ENCODE measurements around the gene HOMER2. TPM values are rescaled to one million over a fixed set of nuclear protein-coding genes. Genes with fewer than 3 reads are reported as not detected.

The HOMER2 gene
- total RNA-seq, 1 donor from 2014 or later = 48.5 TPM

DNA sequence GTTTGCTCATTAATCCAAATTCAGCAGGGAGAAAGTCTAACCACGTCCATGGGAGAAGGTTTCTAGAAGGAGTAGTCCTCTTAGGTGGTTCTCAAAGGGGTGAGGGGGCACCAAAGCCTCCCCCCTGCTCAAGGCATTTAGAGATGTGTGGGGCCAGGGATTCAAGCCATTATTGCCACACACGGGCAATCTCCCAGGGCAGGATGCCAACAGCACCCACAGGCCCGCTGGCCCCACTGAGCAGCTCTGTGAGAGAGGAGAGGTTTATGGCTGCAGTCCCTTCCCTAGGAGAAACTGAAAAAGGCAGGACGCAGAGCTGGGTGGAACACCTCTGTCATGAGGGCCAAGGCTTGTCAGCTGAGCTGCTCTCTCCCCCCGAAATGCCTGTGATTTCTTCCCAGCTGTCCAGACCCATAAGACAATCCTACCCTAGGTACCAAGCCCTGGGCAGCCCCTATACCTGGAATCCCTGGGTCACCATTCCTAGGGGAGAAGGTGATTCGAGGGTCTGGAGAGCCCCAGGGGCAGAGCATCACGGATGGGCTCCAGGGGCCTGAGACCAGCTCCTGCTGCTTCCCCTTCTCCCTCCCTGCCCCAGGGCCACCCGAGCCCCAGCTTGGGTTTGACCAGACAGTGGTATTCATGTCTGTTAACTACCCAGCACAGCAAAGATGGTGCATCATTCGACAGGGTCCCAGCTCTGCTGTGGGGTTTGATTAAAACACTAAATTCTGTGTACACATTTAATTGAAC is 104.1 kb downstream of the HOMER2 start:
- peaks cover 14% of the 10 kb centered on the region for H3K36me3 ChIP-seq
- no peaks in the 10 kb centered on the region for H3K9me3 ChIP-seq (replicated peaks)
- peaks cover 15% of the 10 kb centered on the region for H3K4me1 ChIP-seq
- TF ChIP-seq, protein P1, sequence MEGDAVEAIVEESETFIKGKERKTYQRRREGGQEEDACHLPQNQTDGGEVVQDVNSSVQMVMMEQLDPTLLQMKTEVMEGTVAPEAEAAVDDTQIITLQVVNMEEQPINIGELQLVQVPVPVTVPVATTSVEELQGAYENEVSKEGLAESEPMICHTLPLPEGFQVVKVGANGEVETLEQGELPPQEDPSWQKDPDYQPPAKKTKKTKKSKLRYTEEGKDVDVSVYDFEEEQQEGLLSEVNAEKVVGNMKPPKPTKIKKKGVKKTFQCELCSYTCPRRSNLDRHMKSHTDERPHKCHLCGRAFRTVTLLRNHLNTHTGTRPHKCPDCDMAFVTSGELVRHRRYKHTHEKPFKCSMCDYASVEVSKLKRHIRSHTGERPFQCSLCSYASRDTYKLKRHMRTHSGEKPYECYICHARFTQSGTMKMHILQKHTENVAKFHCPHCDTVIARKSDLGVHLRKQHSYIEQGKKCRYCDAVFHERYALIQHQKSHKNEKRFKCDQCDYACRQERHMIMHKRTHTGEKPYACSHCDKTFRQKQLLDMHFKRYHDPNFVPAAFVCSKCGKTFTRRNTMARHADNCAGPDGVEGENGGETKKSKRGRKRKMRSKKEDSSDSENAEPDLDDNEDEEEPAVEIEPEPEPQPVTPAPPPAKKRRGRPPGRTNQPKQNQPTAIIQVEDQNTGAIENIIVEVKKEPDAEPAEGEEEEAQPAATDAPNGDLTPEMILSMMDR (IDR thresholded peaks at IDR 0.05; ENCODE audit: borderline replicate concordance) = no peak
- no peak for DNase-seq
- no peak overlapping the region for H3K4me3 ChIP-seq
- no peak overlapping the region for H3K27ac ChIP-seq (replicated peaks)
- intact Hi-C loops (cut with micrococcal nuclease) = no loop called here
- H3K27me3 ChIP-seq (ENCODE audit: low read depth) = no peaks in the 10 kb centered on the region

DNA sequence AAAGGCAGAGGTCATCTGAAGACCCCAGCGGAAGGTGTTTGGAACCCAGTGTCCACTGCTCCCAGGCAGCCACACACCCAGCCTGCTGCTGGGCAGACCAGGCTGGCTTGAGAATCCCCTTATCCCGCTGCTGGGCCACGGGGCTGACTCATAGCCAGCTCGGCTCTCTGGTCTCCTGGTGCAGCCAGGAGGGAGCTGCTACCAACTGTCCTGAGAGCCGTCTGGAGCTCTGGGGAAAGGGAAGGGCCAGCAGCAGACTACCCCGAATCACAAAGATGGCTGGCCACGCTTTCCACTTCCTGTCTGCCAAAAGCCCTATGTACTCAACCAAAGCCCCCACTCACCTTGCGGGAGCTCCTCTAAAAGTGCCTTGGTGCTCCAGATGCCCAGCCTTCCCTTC is 104.8 kb downstream of the HOMER2 start:
- no peak for DNase-seq
- H3K4me1 ChIP-seq = peaks cover 15% of the 10 kb centered on the region
- H3K36me3 ChIP-seq = peaks cover 14% of the 10 kb centered on the region
- TF ChIP-seq, protein P1 (IDR thresholded peaks at IDR 0.05; ENCODE audit: borderline replicate concordance) = no peak
- H3K9me3 ChIP-seq (replicated peaks) = no peaks in the 10 kb centered on the region
- H3K4me3 ChIP-seq = no peak overlapping the region
- intact Hi-C loops (cut with micrococcal nuclease) = no loop called here
- no peak overlapping the region for H3K27ac ChIP-seq (replicated peaks)
- H3K27me3 ChIP-seq (ENCODE audit: low read depth) = no peaks in the 10 kb centered on the region

DNA sequence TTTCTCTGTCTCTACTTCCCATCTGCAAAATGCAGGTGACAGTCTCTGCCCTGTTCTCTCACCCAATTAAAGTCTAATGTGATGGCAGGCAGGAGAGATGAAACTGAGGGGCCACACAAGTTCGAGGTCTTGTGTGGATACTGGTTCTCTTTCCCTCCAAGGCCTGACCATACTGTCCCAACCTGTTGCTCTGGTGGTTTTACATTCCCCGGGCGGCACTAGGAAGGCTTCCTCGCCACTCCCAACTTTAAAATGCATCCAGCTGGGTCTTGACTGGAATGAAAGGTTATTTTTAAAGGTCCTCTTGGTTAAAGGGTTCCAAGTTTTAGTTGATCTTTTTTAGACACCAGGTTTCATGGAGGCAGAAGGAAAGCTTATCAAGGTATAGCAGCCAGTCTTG is 105.9 kb downstream of the HOMER2 start:
- no peaks in the 10 kb centered on the region for H3K27me3 ChIP-seq (ENCODE audit: low read depth)
- intact Hi-C loops (cut with micrococcal nuclease) = no loop called here

DNA sequence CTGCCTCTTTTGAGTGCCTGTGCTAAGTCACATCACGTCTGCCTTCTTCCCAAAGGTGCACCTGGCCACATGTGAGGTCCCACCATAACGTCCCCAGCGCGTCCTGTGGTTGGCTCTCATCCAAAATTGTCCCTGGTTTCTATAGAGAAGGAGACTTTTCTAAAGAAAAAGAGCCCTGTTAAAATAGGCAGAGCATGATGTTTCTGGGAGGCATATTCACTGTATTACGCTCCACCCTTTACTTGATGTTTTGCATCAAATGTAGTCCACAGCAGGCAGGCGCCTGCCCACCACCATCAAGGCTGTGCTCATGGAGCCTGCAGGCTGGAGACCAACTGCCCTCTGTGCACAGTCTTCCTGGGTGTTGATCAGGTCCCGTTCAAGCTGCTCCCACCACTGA is 106.8 kb downstream of the HOMER2 start:
- no peak overlapping the region for H3K4me3 ChIP-seq
- H3K36me3 ChIP-seq = peaks cover 4% of the 10 kb centered on the region
- H3K9me3 ChIP-seq (replicated peaks) = no peaks in the 10 kb centered on the region
- DNase-seq = no peak
- H3K27ac ChIP-seq (replicated peaks) = no peak overlapping the region
- no peaks in the 10 kb centered on the region for H3K27me3 ChIP-seq (ENCODE audit: low read depth)
- intact Hi-C loops (cut with micrococcal nuclease) = no loop called here
- TF ChIP-seq, protein P1 (IDR thresholded peaks at IDR 0.05; ENCODE audit: borderline replicate concordance) = no peak
- H3K4me1 ChIP-seq = peaks cover 15% of the 10 kb centered on the region

More for the DNA sequence above, 105.9 kb downstream of the HOMER2 start:
- Histone ChIP-seq H3K9me3 (replicated peaks) (no peaks in the 10 kb centered on the region), H3K4me1 (peaks cover 15% of the 10 kb centered on the region), H3K36me3 (peaks cover 10% of the 10 kb centered on the region), H3K4me3 (no peak overlapping the region), H3K27ac (replicated peaks) (no peak overlapping the region)
- DNase-seq = no peak
- TF ChIP-seq, protein P1 (IDR thresholded peaks at IDR 0.05; ENCODE audit: borderline replicate concordance) = no peak

DNA sequence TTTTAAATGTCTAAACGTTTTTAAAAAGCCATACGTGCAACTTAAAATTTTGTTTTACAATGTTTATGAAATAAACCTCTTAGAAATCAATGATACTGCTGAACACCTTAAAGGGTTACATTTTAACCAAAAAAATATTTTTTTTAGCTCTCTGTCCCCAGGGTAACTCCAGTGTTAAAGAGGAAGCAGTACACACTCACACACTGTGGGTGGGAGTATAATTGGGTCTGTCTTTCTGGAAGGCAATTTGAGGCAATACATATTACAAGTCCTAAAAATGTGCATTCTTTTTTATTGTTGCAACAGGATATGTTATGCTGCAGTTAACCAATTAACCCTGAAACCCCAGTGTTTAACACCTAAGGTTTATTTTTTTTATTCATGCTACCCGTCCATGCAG is 109.0 kb downstream of the HOMER2 start:
- intact Hi-C loops (cut with micrococcal nuclease) = no loop called here
- Histone ChIP-seq H3K4me3 (no peak overlapping the region), H3K9me3 (replicated peaks) (no peaks in the 10 kb centered on the region), H3K27me3 (ENCODE audit: low read depth) (no peaks in the 10 kb centered on the region), H3K27ac (replicated peaks) (no peak overlapping the region), H3K4me1 (no peaks in the 10 kb centered on the region), H3K36me3 (peaks cover 4% of the 10 kb centered on the region)
- TF ChIP-seq, protein P1 (IDR thresholded peaks at IDR 0.05; ENCODE audit: borderline replicate concordance) = no peak
- no peak for DNase-seq
